Measurements from ENCODE around the gene CCT6B.
A peak's percentile ranks its signal among the peaks of the same experiment; 100 is the strongest.
"Not testable (repeated sequence)": the region's sequence is repeated elsewhere in the genome, so short reads cannot be mapped to it uniquely, and the experiment has no call there.

CCT6B gene, protein sequence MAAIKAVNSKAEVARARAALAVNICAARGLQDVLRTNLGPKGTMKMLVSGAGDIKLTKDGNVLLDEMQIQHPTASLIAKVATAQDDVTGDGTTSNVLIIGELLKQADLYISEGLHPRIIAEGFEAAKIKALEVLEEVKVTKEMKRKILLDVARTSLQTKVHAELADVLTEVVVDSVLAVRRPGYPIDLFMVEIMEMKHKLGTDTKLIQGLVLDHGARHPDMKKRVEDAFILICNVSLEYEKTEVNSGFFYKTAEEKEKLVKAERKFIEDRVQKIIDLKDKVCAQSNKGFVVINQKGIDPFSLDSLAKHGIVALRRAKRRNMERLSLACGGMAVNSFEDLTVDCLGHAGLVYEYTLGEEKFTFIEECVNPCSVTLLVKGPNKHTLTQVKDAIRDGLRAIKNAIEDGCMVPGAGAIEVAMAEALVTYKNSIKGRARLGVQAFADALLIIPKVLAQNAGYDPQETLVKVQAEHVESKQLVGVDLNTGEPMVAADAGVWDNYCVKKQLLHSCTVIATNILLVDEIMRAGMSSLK

DNA sequence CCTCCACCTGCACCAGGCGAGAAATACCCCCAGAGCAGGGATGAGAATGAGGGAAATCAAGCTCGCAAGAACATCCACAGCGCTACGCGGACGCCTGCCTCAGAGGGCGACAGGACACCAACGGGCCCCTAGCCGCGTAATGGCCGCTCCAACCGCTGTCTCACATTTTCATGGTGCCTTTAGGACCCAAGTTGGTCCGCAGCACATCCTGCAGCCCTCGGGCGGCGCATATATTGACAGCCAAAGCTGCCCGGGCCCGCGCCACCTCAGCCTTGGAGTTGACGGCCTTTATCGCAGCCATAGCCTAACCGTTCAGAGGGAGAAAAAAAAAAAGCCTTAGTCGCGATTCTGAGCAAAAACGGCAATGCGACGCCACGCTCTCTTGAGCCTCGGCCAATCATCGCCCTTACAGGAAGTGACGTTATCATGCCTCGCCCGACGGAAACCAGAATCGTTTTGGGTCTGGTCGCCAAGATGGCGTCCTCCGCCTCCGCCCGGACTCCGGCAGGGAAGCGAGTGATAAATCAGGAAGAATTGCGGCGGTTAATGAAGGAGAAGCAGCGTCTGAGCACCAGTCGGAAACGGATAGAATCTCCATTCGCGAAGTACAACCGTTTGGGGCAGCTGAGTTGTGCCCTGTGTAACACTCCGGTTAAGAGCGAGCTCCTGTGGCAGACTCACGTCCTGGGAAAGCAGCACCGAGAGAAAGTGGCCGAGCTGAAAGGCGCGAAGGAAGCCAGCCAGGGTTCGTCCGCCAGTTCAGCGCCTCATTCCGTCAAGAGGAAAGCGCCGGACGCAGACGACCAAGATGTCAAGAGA, at the start of gene CCT6B, which contains the start of gene ZNF830:
CCT6B (minus strand) TSS at position 368 of the 819 bp plus-strand sequence; CDS start at position 301, 67 bp downstream.
ZNF830 (plus strand) TSS at position 448 of the 819 bp plus-strand sequence; CDS start at position 475, 27 bp downstream.
- peak; percentile 90 for DNase-seq

DNA sequence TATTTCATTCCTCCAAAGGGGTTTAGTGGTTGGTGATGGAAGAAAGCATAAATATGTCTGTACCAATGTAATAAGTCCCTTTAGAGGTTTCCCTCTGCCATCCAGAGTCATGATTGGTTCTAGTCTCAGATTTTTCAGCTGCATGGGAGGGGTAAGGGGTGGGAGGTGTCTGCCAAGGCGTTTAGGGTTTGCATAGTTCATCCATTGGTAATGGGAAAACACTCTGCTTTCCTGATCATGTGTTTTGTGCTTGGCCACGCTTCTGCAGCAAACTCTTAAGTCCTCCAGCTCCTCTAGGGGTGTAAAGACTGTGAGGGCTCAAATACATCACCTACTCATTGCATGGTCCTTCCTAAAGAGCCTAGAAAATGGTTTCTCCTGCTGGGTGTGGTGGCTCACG, 48.8 kb upstream of the CCT6B start:
- no peak for DNase-seq

DNA sequence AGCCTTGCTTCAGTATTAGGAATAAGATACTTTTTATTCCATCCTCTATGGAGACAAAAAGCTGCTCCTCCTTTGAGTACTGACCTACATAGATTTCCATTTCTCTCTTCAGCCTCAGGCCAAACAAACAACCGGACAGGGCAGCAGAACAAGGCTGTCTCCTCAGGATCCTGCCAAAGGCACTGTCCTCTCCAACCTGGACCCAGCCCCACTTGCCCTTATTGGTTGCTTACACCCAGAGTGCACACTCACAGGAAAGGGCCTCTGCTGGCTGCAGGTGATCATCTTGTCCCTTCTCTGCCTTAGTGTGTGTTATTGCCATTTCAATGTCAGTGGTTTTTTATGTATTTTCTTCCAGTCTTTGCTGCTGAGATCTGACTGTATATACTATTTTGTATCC, 45.7 kb upstream of the CCT6B start:
- no peak for DNase-seq

DNA sequence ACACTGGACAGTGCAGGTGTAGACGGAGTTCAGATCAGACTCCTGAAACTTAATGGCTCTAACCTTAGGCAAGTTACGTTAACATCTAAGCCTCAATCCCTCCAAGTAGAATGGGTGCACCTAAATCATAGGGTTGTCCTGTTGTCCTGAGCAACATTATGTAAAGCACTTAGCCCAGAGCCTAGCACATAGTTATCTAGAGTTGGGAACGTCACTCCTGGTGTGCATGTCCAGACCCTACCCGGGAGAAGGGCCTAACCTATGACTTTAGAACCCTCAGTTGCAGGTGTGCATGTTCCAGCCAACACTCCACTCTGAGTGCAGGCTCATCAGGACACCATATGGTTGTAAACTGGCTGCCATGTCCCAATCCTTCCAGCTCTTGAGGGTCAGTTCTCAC, 45.1 kb upstream of the CCT6B start:
- no peak for DNase-seq

DNA sequence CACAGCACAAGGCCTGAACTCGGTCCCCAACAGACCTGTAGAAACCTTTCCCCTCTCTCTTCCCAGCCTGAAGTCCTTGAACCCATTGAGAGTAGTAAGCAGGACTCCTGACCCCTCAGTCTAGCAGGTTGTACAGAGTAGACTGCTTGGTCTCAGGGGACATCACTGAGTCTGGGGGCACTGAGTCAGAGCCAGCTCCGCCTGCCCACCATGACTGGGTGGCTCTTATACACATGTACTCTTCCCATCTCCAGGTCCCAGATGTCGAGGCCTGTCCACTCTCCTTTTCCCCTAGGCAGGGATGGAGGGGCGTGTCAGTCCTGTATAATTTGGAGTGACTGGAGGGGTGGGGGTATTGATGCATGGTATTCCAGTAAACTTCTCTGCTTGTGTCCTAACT, 42.5 kb upstream of the CCT6B start:
- no peak for DNase-seq

DNA sequence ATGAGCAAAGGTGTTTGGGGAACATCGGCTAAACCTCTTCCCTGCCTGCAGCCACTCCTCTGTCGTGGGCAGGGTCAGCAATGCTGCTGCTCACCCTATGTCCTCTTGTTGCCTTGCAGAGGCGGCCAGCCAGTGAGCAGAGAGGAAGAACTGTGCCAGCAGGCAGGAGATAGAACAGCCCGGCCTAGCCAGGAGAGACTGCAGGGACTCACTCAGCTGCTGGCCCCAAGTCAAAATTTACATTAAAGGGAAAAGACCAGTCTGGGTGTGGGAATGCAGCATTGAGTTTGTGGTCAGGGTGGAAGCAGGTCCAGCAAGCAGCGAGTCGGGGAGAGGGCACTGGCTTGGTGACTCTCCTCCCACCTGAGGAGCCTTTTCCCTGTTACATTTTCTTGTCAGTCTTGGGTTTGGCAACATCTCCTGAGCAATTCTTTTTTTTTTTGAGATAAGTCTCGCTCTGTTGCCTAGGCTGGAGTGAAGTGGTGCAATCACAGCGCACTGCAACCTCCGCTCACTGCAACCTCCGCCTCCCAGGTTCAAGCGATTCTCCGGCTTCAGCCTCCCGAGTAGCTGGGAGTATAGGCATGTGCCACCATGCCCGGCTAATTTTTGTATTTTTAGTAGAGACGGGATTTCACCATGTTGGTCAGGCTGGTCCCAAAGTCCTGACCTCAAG, 41.8 kb upstream of the CCT6B start:
- no peak for DNase-seq

DNA sequence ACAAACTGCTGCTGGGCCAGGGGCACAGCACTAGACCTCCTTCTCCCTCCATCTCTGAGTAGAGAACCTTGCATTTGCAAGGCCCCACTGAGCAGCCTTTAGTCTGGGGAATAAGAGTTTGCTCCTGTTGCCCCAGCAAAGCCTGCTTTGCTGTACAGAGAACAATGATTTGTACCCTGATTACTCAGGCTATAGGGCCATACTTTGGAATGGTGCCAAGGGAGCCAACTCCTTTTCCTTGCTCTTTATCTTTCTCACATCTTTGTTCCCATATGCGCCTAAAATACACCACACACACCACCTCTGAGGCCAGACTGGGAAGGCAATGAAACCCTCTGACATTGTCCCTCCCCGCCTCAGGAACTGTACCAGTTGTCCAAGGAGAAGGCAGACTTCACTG, 40.3 kb upstream of the CCT6B start:
- DNase-seq: no peak

DNA sequence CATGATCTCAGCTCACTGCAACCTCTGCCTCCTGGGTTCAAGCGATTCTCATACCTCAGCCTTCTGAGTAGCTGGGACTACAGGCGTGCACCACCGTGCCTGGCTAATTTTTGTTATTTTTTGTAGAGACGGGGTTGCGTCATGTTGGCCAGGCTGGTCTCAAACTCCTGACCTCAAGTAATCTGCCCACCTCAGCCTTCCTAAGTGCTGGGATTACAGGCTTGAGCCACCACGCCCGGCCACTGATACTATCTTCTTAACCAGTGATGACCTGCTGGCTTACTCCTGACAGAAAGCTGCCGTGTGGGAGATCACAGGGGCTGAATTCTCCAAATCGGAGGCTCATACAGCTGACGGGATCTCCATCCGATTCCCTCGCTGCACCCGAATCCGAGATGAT, 39.7 kb upstream of the CCT6B start:
- DNase-seq: not testable (repeated sequence)

DNA sequence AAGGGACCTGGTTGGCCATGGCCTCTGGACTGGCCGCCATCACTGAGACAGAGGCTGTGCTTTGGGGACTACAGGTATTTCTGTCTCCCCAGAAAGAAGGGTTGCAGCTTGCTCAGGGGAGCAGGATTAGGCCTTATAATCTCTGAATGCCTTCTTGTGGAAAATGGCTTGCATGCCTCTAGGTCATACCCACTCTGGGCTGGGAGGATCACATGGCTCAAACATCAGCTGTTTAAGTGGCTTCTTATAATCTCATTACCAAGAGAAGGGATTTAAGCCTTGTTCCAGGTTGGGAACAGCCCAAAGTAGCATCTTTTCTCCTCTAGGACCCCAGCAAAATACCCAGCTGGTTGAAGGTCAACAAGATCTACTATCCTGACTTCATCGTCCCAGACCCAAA, 38.2 kb upstream of the CCT6B start:
- no peak for DNase-seq

DNA sequence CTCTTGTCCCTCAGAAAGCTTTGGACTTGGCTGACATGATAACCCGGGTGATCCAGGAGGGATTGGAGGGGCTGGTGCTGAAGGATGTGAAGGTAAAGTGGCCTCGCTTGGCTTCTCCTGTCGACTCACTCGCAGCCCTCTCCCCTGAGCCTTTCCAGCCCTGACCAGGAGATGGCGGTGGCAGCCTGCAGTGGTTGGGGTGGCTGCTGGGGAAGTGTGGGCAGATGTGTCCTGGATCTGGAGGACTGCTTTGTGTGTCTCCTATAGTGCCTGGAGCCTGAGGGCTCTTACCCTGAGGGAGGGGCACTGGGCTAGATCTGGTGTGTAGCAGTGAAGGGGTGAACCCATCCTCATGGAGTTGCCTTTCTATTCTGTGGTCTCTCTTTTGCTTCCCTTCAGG, 36.9 kb upstream of the CCT6B start:
- DNase-seq: peak; percentile 85

DNA sequence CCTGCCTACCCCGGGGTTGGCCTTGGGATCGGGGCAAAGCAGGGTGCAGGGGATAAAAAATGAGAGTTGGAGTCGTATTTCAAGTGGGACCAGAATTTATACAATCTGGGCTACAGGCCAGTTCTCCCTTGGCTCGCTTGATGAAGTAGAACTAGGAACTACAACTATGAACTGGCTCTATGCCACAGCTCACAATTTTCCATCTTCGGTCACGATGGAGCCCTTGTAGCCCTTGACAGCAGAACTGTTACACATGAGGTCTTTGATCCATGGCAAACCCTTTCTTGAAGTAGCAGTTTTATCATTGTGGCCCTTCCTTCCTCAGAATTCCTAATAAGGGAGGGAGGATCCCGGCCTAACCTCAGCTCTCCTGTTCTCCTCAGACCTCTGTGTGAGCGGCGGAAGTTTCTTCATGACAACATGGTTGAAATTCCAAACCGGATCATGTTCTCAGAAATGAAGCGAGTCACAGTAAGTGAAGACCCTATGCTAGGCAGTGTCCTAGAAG, 36.1 kb upstream of the CCT6B start:
- no peak for DNase-seq

DNA sequence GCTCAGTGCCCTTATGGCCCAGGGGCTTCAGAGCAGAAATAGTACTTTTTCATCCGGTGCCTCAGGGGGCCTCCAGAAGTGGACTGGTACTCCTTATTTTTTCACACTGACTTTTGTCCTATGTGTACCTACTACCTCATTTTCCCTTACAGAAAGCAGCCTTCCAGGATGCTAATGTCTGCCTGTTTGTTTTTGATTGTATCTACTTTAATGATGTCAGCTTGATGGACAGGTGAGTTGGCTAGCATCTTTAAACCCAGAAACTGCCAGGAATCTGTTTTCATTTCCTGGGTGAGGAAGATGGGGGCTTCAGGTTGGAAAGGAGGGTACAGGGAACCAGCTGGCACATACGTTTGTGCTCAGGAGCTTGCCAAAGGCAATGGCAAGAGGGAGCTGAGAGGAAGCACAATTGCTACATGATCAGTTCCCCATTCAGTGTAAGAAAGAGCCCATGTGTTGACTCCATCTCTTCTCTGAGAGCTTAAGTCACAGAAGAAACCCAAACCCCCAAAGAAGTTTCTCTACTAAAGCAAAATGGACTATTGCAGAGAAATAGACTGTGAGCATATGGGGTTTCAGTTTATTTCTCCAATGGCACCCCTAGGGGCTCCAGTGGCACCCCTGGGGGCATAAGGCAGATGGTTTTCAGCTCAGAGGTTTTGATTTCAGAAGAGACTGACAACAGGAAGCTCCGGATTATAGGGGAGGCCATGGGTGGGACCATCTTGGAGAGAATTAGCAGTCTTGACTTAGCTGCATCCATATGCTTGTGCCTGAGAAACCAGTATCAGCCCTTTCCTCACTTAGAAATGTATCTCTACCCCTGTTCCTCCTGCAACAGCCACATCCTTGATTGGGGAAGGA, 35.4 kb upstream of the CCT6B start:
- DNase-seq: no peak

DNA sequence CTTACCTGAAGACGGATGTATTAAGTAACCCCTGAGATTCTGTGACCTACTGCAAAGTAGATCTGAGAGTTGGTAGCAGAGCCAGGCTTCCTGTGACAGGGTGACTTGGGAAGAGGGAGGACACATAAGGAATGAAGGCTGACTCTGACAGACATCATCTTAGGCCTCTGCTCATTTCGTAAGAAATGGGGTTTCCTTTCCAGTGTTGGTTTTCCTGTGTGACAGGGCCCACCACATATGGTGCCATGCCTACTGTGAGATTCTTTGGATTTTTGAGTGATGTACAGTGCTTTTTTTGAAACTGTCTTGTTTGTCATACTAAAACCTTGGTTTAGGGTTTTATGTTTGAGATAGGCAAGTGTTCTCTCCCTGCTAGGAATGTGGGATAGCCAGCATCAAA, 31.8 kb upstream of the CCT6B start:
- DNase-seq: no peak

DNA sequence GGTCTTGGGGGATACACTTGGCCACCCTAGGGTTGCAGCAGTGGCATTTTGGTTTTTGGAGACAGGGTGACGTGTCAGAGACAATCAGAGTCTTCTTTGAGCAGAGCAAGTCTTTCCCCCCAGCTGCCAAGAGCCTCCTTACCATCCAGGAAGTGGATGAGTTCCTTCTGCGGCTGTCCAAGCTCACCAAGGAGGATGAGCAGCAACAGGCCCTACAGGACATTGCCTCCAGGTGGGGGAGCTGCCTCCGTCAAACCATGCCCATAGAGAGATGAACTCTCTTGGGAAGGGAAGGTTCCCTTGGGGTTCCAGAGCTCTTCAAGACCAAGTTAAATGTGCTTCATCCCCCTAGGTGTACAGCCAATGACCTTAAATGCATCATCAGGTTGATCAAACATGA, 30.3 kb upstream of the CCT6B start:
- no peak for DNase-seq

DNA sequence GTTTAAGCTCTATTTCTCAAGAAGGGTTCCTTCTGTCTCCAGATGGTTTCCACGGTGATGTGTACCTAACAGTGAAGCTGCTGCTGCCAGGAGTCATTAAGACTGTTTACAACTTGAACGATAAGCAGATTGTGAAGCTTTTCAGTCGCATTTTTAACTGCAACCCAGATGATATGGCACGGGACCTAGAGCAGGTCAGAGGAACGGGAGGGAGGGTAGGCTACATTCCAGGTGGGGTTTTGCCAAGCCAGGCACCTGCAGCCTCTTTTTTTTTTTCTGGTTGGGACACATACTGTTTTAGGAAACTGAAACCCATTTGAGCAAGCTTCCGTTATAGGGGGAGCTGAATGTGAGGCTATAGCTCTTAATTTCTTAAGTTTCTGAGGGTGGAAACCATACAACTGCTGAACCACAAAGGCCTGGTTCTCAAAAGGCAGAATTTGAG, 29.7 kb upstream of the CCT6B start:
- no peak for DNase-seq

DNA sequence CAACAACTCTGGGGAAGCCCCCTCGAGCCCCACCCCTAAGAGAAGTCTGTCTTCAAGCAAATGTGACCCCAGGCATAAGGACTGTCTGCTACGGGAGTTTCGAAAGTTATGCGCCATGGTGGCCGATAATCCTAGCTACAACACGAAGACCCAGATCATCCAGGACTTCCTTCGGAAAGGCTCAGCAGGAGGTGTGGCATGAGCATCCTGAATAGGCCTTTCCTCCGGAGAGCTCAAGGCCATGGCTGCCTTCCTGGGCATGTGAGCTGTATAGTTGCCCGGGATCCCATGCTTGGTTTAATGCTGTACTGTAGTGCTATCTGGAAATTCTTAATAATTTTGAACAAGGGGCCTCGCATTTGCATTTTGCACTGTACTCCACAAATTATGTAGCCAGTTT, 28.2 kb upstream of the CCT6B start:
- DNase-seq: no peak

DNA sequence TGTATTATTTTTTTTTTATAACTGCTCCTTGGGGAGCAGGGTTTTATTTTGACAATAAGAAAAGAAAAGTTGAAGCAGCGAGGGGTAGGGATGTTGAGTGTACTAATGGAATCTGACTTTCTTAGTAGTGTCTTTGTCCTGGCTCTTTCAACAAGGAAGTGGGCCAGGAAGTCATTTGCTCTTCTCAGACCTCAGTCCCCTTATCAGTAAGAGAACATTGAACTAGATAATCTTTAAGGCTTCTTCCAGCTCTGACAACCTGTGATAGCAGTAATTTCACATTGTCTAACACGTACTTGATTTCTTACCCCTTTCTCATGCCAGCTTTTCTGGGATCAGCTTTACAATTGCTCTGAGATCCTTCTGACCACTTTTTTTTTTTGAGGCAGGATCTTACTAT, 27.4 kb upstream of the CCT6B start:
- no peak for DNase-seq

DNA sequence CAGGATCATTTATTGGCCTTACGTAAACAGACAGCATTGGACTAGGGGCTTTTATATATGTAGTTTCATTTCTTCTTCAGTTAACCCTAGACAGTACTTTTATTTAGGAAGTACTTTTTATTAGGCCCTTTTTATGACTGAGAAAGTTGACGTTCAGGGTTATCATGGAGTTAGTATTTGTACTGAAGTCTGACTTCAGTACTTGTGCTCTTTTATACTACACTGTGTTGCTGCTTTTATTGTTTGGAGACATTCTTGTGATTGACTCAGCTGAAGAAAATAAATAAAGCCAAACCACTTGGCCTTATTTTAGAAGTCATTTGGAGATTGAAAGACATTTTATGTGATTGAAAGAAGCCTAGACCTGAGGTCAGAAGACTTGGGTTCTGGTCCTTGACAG, 26.0 kb upstream of the CCT6B start:
- DNase-seq: no peak

DNA sequence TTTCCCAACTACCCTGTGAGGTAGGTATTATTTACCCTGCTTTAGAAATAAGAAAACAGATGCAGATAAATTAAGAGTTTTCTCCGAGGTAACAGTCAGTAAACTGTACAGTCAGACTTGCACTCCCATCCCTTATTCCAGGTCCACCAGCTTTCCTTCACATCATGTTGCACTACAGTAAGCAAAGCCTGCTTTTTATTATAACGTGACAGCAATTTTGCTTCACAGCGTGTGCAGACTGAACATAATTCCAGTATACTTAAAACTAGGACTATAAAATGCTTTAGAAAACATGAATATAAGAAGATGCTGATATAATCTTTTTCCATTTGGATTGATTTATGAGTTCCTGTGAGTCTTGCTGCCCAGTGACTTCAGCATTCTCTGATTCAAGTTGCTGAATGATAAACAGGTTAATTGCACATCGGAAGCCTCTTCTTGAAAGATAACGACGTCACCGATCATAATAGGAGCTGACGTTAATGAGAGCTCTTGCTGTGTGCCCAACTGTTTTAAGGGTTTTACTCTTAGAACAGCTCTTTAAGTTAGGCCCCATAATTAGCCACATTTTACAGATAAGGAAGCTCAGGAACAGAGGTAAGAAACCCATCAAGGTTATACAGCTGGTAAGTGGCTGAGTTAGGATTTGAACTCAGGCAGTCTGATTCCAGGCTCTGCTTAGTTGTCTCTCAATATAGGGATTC, 20.4 kb upstream of the CCT6B start:
- no peak for DNase-seq

DNA sequence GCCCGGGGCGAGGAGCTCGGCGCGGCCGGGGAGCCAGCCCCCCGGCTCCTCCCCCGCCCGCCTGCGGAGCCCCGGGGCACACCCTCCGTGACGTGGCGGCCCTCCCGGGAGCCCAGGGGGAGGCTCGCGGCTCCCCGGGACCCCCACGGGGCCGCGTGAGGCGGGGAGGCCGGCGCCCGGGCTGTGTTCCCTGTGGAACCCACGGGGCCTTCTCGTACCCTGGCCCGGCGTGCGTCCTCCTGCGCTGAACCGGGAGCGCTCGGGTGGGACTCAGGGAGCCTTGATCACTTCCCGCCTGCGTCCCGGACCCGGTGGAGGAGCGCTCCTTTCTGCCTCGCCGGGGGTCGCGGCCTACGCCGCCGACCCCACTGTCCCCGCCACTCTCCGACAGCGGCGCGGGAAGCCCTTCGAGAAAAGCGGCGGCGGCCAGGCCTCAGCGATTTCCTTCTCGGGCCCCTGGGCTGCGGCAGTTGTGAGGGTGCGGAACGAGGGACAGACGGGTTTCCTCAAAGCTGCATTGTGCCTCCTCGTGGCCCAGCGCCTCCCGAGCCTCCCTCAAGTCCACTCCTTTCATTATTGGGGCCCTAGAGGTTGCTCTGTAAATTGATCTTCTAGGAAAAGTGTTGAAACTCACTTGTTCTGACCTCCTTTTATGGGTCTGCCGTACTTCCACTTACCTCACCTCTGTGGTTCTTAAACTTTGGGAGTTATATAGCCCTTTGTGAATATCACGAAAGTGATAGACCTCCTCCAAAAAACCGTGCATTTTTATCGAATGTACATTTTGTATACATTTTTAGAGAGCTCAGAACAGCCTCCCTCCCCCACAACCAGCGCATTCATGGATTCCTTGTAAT, 19.6 kb upstream of the CCT6B start:
- peak; percentile 83 for DNase-seq
